Subcutaneous adipose tissue (tissue), 4 donors: ENCODE measurements around the gene CLDN15. TPM values are rescaled to one million over a fixed set of nuclear protein-coding genes. Genes with fewer than 3 reads are reported as not detected.

ENCODE experiments used
- CTCF ChIP-seq: fragments of 450-650 bp; IDR thresholded peaks from one replicate; pipeline ENCODE4 v1.5.1; 2016; ENCODE audit warnings: low read depth, mild to moderate bottlenecking, control low read depth, antibody characterized with exemption, moderate library complexity
- total RNA-seq, 4 donors: library from RNA; depleted of rRNA; stranded (reverse); fragments of >200 nt; gene quantifications; one replicate each; pipeline ENCODE4 v1.1.0, GENCODE V29; 2016

CLDN15 gene
- total RNA-seq, 4 donors from 2014 or later: 12.1 to 29.8 (median 17.9) TPM

GRCh38 chr7:101233907-101234547, 3.6 kb downstream of the CLDN15 start:
- no peak for TF ChIP-seq CTCF

- TF ChIP-seq CTCF: no peak
Measured at GRCh38 chr7:101232141-101232850, 5.3 kb downstream of the CLDN15 start.

- TF ChIP-seq CTCF: no peak
Measured at GRCh38 chr7:101231644-101232043, 6.0 kb downstream of the CLDN15 start.

DNA sequence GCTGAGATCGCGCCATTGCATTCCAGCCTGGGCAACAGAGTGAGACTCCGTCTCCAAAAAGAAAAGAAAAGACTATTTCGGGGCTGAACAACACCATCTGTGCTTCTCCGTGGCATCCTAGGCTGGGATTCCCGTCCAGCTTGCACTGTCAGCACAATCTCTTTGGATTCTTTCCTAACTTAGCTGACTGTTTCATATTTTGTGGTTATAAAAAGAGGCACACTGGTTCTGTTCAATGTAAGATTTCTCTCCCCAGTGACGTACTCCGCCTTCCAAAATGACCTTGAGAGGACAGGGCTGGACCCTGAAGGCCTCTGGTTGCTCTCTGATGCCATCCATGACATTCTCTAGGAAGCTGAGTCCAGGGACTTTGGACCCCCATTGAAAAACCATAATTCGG, 10.9 kb downstream of the CLDN15 start:
- no peak for TF ChIP-seq CTCF

DNA sequence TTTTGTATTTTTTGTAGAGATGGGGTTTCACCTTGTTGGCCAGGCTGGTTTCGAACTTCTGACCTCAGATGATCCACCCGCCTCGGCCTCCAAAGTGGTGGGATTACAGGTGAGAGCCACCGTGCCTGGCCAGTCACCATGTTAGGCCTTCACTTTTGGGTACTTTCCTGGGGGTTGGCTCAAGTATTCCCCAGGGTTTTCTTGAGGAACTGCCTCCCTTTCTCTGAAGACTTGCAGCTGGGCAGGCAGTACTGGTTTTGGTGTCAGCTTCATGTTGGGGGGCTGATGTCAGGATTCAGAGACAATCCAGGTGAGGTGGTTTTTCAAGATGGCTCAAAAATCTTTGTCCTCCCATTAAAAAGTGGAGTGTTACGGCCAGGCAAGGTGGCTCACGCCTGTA, 12.0 kb downstream of the CLDN15 start:
- TF ChIP-seq CTCF: no peak

- TF ChIP-seq CTCF: no peak
Measured at GRCh38 chr7:101223528-101223927, 14.1 kb downstream of the CLDN15 start.

DNA sequence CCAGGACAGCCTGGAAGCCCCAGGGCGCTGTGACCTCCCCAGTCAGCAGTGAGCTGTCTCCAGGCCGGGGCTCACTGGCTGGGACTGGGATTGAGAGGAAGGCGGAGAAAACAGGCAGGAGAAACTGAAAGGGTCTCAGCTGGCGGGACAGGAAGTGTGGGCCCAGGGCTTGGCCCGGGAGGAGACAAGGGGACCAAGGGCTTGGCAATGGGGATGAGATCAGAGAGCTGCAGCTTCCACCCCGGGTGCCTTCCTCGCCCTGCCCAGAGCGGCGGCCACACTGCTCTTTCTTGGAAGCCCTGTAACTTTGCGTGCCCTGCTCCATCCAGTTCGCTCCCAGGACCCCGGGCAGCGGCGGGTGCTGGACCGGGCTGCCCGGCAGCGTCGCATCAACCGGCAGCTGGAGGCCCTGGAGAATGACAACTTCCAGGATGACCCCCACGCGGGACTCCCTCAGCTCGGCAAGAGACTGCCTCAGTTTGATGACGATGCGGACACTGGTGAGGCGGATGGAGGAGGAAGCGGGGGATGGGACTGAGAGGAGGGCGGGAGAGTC, 15.2 kb downstream of the CLDN15 start:
- TF ChIP-seq CTCF: no peak
